ENCODE results near the gene SHTN1.

DNA sequence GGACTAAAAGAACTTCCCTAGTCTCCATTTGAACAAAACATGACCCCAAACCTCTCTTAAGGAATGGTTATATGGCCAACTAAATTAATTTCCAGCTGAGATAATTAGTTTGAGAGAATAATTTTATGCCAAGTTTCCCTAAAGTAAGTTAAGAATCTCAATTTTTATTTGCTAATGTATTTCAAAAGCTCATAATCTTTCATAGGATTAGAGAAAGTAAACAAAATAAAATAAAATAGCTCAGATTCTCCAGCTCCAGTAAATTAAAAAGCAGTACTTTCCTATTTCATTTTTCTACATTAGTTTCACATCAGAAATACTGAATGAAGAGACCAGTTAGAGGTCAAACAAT lies 111.3 kb downstream of the SHTN1 start:
- TF ChIP-seq, protein P1, sequence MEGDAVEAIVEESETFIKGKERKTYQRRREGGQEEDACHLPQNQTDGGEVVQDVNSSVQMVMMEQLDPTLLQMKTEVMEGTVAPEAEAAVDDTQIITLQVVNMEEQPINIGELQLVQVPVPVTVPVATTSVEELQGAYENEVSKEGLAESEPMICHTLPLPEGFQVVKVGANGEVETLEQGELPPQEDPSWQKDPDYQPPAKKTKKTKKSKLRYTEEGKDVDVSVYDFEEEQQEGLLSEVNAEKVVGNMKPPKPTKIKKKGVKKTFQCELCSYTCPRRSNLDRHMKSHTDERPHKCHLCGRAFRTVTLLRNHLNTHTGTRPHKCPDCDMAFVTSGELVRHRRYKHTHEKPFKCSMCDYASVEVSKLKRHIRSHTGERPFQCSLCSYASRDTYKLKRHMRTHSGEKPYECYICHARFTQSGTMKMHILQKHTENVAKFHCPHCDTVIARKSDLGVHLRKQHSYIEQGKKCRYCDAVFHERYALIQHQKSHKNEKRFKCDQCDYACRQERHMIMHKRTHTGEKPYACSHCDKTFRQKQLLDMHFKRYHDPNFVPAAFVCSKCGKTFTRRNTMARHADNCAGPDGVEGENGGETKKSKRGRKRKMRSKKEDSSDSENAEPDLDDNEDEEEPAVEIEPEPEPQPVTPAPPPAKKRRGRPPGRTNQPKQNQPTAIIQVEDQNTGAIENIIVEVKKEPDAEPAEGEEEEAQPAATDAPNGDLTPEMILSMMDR (conservative IDR thresholded peaks at IDR 0.05 in 1 of 2, IDR thresholded peaks at IDR 0.05 in 1 of 2; ENCODE audit: low read depth in 1 of 2, low read length in 2 of 2): no peak
- no peak for TF ChIP-seq EZH2 (IDR thresholded peaks at IDR 0.05; ENCODE audit: low read length, missing control alignments)

Measured in fibroblast of lung (primary cell).